SK-N-DZ (cell line): ENCODE measurements around the gene CMSS1.

ENCODE experiments used
- DNase-seq: peaks from one replicate; pipeline ENCODE4 v3.0.0-alpha.2; 2015; ENCODE audit warnings: low spot score

CMSS1 gene

GRCh38 chr3:99958222-99958912 lies 140.7 kb downstream of the CMSS1 start:
- no peak for DNase-seq

DNA sequence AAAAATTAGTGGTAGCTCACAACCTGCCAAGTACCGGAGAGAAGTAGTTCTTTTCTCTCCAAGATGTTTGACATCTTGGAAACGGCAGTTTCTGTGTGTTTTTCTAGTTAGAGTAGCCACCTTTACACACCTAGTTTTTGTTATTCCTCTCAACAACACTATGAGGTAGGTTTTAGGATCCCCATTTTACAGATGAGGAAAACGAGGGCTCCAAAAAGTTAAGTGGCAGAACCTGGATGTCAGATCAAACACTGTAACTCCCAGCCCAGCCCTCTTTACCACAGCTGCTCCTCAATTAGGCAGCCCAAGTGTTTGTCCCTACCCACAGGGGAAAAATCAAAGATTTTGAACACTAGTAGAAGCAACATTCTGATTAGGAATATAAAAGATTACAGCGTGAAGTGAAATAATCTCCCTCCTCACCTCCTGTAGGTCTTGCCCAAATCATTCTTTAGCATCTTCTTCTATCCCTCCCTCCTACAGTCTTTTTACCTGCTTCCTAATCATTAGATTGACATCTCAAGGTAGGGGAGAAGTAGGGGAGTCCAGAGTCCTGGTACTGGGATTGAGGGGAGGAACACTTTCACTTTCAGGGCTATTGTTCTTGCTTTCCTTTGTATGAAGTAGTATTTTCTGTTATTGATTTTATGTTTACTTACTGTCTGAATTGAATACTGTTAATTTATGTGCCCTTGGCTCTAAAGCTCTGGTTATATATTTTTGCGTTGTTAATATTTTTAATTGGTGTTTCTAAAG lies 142.6 kb downstream of the CMSS1 start:
- no peak for DNase-seq

GRCh38 chr3:99960941-99961340 lies 143.3 kb downstream of the CMSS1 start:
- DNase-seq = no peak

GRCh38 chr3:99961756-99962515 lies 144.3 kb downstream of the CMSS1 start:
- DNase-seq = no peak

DNA sequence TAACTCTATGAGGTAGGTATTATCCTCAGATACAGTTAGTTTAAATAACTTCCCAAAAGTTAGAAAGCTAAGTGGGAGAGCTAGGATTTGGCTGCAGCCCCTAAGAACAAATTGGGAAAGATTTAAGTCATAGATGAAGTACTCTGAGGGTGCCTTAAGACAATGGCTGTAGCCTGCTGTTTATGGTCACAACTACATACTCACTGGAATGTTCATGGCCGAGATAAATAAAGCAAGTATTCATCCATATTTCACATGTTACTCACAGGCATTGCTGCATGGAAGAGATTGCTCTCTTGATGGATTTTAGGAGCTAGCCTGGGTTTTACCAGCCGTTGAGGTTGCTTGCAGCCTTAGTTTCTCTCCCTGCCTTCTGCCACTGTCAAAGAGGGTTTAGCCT lies 145.0 kb downstream of the CMSS1 start:
- DNase-seq = no peak

GRCh38 chr3:99965077-99965476 lies 147.4 kb downstream of the CMSS1 start:
- DNase-seq = no peak

DNA sequence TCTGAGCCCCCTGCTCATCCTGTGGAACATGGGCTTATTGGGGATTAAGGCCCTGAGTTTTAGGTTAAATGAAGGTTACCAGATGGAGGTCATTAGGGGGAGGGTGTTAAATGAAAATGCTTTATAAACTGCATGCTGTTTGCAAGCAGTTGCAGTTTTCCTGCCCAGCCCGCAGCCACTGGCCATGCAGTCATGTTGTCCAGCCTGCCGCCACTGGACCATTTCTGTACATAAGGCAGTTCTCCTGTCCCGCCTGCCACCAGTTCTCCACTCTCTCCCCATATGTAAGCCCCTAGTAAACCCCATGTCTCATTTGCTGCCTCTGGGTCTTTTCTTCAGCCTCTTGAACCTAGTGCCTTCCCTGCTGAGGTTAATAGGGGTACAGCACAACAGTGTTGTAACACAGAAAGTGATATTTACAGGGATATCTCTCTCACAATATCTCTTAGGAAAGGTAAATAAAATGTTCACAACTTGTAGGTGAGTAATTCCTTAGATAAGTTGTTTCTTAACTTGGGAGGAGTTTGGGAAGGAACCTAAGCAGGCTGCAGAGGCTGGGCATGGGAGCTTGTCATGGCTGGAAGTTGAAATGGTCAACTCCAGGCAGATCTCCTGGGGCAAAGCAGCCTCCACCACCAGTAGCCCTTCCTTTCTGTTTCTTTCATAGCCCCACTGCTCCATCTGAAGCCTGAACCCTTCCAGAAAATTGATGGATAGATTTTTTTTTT lies 148.2 kb downstream of the CMSS1 start:
- DNase-seq = no peak

DNA sequence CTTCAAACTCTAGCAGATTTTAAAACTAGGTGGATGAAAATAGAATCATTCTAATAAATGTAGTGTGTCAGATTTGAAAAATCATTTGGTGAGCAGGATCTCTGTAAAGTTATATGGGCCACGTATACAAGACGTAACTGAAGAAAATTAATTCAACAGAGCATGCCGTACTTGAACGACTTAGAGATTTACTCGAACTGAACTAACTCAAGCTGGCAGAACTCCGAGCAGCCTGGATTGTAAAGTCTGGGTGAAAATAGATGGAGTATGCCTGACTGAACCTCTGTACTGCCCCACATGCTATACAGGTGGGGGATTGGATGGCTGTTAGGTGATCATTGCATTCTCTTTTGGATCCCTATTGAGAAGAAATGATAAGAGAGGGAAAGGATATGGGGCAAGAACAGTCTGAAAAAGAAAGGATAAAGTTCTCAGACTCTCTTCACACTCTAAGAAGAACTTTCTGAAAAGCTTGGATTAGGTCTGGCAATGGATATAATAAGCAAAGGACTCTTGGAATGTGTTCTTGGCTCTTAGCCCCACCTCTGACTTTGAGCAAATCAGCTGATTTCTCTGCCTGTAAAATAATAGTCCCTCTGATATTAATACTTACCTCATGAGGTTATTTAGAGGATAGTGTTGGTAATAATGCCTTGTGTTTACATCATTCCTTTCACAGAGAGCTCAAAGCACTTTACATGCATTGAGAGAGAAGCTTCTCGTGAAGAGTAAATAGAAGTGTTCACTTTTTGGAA lies 149.2 kb downstream of the CMSS1 start:
- DNase-seq = no peak

DNA sequence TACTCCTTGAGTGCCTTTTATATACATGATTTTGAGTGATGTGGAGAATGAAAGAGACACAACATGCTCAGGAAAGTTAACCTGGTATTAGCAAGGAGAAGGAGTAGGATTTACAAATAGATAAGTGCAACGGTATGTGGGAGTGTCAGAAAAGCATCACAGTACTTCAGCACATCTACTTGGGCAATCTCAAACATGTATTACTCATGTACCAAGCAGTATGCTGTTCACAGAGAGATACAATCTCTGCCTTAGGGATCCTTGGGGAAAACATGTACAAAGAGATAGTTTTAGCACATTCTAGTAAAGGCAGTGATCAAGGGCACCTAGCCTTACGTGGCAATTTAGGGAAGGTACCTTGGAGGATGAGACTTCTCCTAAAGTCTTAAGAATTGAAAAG lies 150.1 kb downstream of the CMSS1 start:
- DNase-seq = no peak

GRCh38 chr3:99969136-99969535 lies 151.5 kb downstream of the CMSS1 start:
- DNase-seq = no peak

DNA sequence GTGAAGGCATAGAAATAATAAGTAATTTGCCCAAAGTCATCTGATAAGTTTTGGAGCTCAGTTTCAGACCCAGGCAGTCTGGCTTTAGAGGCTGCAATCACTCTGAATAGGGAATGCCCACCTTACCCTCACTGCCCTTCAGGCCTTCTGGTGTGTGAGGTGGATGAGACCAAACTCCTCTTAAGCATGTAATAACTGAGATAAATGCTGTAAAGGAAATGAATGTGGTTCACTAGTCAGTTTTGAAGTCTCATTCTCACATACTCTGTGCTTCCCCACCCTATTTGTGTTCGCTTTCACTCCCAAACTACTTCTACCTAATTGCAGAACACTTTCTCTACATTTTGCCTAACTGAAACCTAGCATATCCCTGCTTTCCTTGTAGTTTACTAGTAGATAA lies 152.5 kb downstream of the CMSS1 start:
- no peak for DNase-seq

DNA sequence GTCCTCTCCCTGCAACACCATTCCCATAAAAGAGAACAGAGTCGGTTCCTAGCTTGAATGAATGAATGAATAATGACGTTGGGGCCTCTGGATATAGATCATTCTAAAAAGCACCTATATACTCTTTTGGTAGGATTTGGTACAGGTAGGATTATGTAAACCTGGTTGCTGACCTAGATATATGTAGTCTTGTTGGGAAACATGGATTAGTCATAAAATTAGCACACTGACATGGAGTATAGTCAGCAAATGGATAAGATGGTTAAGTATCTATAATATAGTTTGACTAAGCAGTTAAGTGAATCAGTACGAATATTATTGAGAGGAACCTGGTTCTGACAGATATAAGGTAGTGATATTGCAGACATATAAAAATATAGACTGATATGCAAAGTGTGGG lies 154.1 kb downstream of the CMSS1 start:
- no peak for DNase-seq

GRCh38 chr3:99972380-99973104 lies 154.9 kb downstream of the CMSS1 start:
- no peak for DNase-seq

- no peak for DNase-seq
Observed at GRCh38 chr3:99974989-99975388, 157.3 kb downstream of the CMSS1 start.

DNA sequence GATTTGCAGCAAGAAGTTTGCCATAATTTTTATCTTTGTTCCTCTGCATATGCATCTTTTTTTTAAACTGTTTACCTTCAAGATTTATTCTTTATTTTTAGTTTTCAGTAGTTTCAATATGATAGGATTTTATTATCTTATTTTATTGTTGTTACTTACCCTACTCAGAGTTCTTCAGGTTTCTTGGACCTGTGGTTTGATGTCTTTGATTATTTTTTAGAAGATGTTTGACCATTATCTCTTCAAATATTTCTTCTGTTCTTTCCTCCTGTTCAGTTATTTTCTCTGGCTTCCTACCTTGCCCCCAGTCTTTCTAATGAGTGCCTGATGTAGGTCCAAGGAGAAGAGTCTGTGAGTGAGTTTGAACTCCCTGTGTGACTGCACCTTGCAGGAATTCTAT lies 158.9 kb downstream of the CMSS1 start:
- DNase-seq = no peak

DNA sequence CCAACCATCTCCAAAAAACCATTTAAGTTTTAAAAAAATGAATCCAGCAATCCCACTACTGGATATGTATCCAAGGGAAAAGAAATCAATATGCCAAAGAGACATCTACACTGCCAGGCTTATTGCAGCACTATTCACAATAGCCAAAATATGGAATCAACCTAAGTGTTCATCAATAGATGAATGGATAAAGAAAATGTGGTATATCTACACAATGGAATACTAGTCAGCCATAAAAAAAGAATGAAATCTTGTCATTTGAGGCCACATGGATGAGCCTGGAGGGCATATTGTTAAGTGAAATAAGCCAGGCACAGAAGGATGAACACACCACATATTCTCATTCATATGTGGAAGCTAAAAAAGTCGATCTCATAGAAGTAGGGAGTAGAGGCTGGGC lies 160.6 kb downstream of the CMSS1 start:
- DNase-seq = no peak

DNA sequence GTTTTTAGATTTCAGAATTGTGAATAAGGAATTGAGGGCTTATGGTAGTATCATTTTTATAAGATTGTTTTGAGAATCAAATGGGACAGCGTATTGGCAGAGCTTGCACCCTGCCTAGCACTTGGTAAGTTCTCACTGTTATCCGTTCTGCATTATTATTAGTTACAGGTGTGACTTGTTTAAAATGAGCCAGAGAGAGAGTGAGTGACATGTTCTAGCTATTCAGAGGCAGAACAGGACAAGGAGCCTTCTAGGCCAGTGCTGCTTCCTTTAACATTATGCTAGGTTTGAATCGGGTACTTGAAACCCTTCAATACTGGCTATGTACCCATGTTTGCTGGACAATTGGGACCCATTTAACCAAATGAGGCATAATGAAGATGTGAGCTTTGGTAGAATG lies 162.9 kb downstream of the CMSS1 start:
- no peak for DNase-seq

- no peak for DNase-seq
Observed at GRCh38 chr3:99981138-99981537, 163.5 kb downstream of the CMSS1 start.

- no peak for DNase-seq
Observed at GRCh38 chr3:99982650-99983049, 165.0 kb downstream of the CMSS1 start.

- no peak for DNase-seq
Observed at GRCh38 chr3:99984139-99984538, 166.5 kb downstream of the CMSS1 start.

DNA sequence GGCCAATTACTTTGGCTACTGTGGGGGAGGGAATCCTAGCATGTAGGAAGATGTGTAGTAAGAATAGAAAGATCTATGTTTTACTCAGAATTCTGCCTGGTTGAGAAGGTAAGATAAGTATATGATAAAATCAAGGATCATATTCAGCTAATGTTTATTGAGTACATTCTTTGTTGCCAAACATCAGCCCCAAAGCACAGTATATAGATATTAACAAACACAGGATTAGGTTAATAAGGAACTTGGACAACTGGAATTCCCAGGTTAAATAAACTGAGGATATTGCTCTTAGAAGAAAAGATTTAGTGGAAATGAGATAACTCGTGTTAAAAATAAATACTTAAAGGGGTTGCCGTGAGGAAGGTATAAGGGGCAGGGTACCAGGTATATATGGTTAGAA lies 167.0 kb downstream of the CMSS1 start:
- DNase-seq = no peak
